Upper lobe of right lung (tissue), 1 donor: ENCODE data around the gene IFT57. TPM values are rescaled to one million over a fixed set of nuclear protein-coding genes. Genes with fewer than 3 reads are reported as not detected.
A peak's percentile ranks its signal among the peaks of the same experiment; 100 is the strongest.

Experiments
- ATAC-seq: fragments of 200-7000 bp; cut with Tn5 transposase; one replicate; pipeline ENCODE4 v1.9.1; 2020; ENCODE audit warnings: mild to moderate bottlenecking, moderate library complexity
- DNase-seq: peaks from one replicate; pipeline ENCODE4 v3.0.0-alpha.2; 2020
- H3K27ac ChIP-seq: fragments of 200-600 bp; one replicate; pipeline ENCODE4 v1.8.0; 2022
- H3K27me3 ChIP-seq: fragments of 200-600 bp; one replicate; pipeline ENCODE4 v1.8.0; 2022; ENCODE audit warnings: mild to moderate bottlenecking
- H3K36me3 ChIP-seq: fragments of 200-600 bp; one replicate; pipeline ENCODE4 v1.8.0; 2022
- H3K4me1 ChIP-seq: fragments of 200-600 bp; one replicate; pipeline ENCODE4 v1.8.0; 2022
- H3K4me3 ChIP-seq: fragments of 200-600 bp; one replicate; pipeline ENCODE4 v1.8.0; 2022; ENCODE audit warnings: mild to moderate bottlenecking
- H3K9me3 ChIP-seq: fragments of 200-600 bp; one replicate; pipeline ENCODE4 v1.8.0; 2022
- intact Hi-C: fragments of 100-400 bp; cut with DNase I; formaldehyde crosslinking; loops from one replicate; pipeline ENCODE4 v1.11.0; 2022
- total RNA-seq: library from RNA; stranded (reverse); fragmentation: NEBNext Ultra II Directional; extraction: Animal tissue kit (Norgen Biotek cat#: 25700); gene quantifications from one replicate; pipeline ENCODE4 v1.2.1, GENCODE V29; 2021
- TF ChIP-seq, protein P1 (sequence below): fragments of 200-600 bp; IDR thresholded peaks from one replicate; pipeline ENCODE4 v1.8.0; 2022; ENCODE audit warnings: antibody characterized with exemption
- donor health status: DM: no; HTN: yes; CAD: no; lungs with severe emphysema.

Gene IFT57
- total RNA-seq, 1 donor from 2014 or later, result 135 TPM

DNA sequence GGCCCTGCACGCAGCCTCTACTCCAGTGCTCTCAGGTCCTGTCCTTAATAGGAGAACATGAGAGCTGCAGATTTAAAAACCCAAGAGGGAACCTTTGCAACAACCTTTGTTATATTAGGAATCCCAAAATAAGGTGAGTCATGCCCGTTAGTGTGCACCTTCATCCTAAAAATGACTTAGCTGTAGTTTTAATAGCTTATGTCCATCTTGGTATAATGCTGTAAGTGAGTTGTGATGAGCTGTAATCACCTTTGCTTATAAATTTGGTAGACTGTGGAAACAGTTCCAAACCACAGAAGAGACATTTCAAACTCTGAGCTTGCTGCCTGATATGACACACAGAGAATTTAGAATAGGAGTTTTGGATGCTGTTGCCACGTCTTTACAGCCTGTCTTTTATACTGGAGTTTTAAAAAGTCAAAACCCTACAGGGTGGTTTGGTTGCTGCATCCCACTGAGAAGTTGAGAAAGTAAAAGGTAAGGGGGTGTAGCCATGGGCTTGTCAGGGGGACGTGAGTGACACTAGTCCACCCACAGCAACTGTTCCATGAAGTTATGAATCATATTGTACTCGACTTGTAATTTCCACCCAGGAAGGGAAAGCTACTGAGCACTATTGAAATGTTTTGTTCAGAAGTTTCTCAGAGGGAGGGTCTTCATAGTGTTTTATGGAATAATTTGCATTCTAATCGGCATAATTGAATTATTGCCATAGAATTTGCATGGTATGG lies 104.0 kb downstream of the IFT57 start:
- Histone ChIP-seq H3K27ac (no peak overlapping the region), H3K27me3 (no peaks in the 10 kb centered on the region), H3K4me3 (no peak overlapping the region), H3K36me3 (no peaks in the 10 kb centered on the region), H3K9me3 (no peaks in the 10 kb centered on the region), H3K4me1 (no peaks in the 10 kb centered on the region)
- TF ChIP-seq, protein P1, sequence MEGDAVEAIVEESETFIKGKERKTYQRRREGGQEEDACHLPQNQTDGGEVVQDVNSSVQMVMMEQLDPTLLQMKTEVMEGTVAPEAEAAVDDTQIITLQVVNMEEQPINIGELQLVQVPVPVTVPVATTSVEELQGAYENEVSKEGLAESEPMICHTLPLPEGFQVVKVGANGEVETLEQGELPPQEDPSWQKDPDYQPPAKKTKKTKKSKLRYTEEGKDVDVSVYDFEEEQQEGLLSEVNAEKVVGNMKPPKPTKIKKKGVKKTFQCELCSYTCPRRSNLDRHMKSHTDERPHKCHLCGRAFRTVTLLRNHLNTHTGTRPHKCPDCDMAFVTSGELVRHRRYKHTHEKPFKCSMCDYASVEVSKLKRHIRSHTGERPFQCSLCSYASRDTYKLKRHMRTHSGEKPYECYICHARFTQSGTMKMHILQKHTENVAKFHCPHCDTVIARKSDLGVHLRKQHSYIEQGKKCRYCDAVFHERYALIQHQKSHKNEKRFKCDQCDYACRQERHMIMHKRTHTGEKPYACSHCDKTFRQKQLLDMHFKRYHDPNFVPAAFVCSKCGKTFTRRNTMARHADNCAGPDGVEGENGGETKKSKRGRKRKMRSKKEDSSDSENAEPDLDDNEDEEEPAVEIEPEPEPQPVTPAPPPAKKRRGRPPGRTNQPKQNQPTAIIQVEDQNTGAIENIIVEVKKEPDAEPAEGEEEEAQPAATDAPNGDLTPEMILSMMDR, result no peak
- intact Hi-C loops, result no loop called here
- DNase-seq (no peak), ATAC-seq (no peak)

DNA sequence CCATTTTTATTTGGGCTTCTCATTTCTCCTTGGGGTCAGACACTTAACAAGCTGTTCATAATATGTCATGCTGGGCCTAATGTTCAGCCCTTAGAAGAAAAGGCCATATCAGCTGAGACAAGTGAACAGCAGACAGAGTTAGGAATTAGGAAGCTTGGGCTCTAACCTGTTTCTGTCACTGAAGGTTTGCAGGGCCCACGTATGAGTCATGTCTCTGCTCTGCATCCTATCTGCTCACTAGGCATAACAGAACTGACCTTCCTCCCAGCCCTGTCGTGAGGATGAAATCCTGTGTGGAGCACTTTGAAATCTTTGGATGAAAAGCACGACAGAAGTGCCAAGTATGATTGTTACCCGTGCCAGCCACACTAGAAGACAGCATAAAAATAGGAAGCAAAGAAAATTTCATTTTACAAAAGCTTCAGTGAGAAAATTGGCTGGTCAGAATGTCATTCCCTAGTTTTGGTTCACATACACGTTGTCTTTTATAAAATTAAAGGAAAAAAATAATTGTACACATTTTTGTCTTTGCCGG lies 104.9 kb downstream of the IFT57 start:
- peak; percentile 36 for ATAC-seq
- Histone ChIP-seq H3K4me1 (no peaks in the 10 kb centered on the region), H3K4me3 (no peak overlapping the region), H3K36me3 (no peaks in the 10 kb centered on the region), H3K27me3 (no peaks in the 10 kb centered on the region), H3K9me3 (no peaks in the 10 kb centered on the region), H3K27ac (no peak overlapping the region)
- no peak for DNase-seq
- intact Hi-C loops, result no loop called here
- TF ChIP-seq, protein P1, result no peak

DNA sequence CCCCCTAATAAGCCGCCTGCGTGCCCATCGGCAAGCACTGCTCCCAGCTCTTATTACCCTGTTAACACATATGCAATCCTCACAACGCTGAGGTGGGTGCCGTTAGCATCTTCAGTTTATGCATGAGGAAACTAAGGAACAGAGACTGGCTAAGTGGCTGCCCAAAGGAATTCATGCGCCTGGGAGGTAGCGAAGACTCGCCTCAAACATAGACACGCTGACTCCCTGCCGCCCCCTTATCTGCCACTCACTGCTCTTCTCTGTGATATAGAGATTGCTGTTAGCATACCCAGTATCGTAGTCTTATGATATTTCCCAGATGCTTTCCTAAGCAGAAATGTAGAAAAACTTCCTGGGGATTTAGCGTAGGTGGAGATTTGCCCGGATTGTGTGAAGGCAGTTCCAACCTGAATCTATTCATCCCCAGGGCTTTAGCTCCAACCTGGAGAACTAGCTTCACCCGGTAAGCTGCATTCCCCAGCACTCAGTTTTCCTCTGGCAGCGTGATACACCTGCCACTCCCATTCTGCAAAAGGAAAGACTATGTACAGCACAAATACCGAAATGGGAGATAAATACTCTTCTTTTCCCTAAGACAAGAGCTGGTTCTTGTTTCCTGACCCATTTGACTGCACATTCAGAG lies 107.7 kb downstream of the IFT57 start:
- H3K9me3 ChIP-seq, result no peaks in the 10 kb centered on the region
- no peak overlapping the region for H3K27ac ChIP-seq
- no peaks in the 10 kb centered on the region for H3K27me3 ChIP-seq
- no peaks in the 10 kb centered on the region for H3K36me3 ChIP-seq
- ATAC-seq (peak; percentile 30), DNase-seq (no peak)
- H3K4me3 ChIP-seq, result no peak overlapping the region
- intact Hi-C loops, result no loop called here
- H3K4me1 ChIP-seq, result no peaks in the 10 kb centered on the region
- TF ChIP-seq, protein P1, result no peak

DNA sequence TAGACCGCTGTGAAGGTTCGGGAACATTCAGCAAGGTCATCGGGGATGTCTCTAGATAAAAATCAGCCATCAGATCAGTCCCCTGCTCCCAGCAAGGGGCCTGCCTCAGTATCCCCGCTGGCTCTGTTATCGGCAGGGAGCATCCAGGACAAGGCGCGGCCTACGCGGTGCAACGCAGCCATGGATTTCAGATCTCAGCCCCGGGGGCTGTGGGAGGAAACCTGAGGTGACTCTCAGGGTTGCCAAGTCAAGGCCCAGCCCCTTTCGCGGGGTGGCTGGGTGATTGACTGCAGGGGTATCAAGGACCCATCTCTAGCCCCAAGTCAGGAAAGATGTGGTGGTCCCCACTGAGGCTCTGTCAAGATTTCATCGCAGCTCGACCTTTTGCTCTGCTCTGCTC lies 108.2 kb downstream of the IFT57 start:
- intact Hi-C loops, result no loop called here
- Histone ChIP-seq H3K36me3 (no peaks in the 10 kb centered on the region), H3K4me3 (no peak overlapping the region), H3K4me1 (no peaks in the 10 kb centered on the region), H3K27me3 (no peaks in the 10 kb centered on the region), H3K9me3 (no peaks in the 10 kb centered on the region), H3K27ac (no peak overlapping the region)
- TF ChIP-seq, protein P1, result no peak
- no peak for DNase-seq
- ATAC-seq, result no peak

DNA sequence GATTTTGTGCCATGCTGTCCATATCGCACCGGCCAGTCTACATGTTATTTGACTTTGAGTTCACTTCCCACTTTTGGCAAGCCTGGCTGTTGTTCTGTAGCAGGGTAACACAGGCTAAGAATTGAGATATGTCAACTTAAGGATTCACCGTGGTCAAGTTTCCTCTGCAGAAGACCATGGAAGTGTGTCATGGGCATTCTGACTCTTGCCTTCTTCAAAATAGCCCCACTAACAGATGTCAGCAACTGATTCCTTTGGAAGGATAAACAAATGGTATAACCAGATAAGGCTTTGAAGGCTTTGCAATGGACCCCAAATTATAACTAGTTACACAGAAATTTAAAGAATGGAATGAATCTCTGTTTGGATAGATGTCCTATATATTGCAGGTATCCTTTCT lies 111.3 kb downstream of the IFT57 start:
- intact Hi-C loops, result no loop called here
- ATAC-seq, result no peak
- Histone ChIP-seq H3K4me1 (no peaks in the 10 kb centered on the region), H3K27ac (no peak overlapping the region), H3K4me3 (no peak overlapping the region), H3K9me3 (no peaks in the 10 kb centered on the region), H3K27me3 (no peaks in the 10 kb centered on the region), H3K36me3 (no peaks in the 10 kb centered on the region)
- TF ChIP-seq, protein P1, result no peak
- no peak for DNase-seq

Other genes with a start within 250 kb of the IFT57 start
- gene CD47, start 131.4 kb downstream of the IFT57 start, total RNA-seq, result 228 TPM
- gene HHLA2, start 74.1 kb upstream of the IFT57 start, total RNA-seq, result 0.26 TPM